GM12801 (cell line): ENCODE data around the gene LRP1B.

Experiments used
- TF ChIP-seq, protein P1 (sequence below): IDR thresholded peaks from one replicate; pipeline ENCODE4 v1.5.1; 2011; ENCODE audit warnings: control low read depth; ENCODE audit not compliant: insufficient read length; ENCODE audit errors: extremely low read depth

Gene LRP1B

DNA sequence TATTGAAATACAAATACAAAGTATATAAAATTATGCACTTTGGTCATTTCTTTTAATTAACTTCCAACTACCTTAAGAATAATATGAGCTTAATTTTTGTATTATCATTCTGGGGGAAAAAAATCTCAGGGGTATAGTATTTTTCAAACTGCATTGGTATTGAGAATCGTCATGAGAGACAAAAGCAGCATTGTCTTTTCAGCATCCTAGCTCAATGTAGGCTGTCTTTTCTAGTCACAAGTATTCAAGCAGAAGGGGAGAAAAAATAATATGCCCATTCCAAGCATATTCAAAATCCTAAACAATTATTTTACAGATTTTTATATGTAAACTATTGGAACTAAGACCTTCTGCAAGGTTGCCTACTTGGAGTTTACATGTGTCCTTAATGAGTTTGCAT is 693.3 kb downstream of the LRP1B start:
- TF ChIP-seq, protein P1, sequence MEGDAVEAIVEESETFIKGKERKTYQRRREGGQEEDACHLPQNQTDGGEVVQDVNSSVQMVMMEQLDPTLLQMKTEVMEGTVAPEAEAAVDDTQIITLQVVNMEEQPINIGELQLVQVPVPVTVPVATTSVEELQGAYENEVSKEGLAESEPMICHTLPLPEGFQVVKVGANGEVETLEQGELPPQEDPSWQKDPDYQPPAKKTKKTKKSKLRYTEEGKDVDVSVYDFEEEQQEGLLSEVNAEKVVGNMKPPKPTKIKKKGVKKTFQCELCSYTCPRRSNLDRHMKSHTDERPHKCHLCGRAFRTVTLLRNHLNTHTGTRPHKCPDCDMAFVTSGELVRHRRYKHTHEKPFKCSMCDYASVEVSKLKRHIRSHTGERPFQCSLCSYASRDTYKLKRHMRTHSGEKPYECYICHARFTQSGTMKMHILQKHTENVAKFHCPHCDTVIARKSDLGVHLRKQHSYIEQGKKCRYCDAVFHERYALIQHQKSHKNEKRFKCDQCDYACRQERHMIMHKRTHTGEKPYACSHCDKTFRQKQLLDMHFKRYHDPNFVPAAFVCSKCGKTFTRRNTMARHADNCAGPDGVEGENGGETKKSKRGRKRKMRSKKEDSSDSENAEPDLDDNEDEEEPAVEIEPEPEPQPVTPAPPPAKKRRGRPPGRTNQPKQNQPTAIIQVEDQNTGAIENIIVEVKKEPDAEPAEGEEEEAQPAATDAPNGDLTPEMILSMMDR = no peak

GRCh38 chr2:141423124-141423523 is 707.7 kb downstream of the LRP1B start:
- TF ChIP-seq, protein P1 = no peak

- TF ChIP-seq, protein P1 = no peak
These were observed 713.5 kb downstream of the LRP1B start for GRCh38 chr2:141417246-141417797.

GRCh38 chr2:141411419-141411818 is 719.4 kb downstream of the LRP1B start:
- TF ChIP-seq, protein P1 = no peak

DNA sequence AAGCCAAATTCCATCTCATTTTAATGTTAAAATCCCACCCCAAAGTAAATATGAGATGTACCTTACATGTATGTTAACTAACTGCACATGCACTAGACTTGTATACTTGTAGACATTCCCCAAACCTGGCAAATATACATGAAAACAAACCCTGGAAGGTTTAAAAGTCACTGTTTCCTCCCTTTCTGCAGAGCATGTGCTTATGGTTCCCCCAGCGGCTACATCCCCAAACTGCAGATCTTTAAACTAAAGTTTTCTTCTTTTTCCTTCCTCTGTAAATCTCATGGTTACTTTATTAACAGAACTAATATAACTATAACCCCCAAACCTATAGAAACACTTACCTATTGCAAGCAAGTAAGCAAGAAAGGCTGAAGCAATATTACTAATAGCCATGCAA is 731.5 kb downstream of the LRP1B start:
- TF ChIP-seq, protein P1 = no peak

DNA sequence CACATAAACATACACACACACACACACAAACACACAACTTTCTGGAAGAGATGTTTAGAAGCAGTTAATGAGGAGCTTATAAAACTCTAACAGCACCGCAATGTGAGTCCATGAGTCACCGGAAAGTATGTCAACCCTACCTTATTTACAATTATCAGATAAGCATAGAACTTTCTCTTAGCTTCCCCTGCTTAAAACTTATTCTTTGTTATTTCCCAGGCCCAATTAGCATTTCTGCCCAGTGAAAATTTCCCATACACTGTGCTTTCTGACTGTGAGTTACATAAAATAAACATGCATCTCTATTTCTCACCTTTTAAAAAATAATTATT is 737.6 kb downstream of the LRP1B start:
- TF ChIP-seq, protein P1 = no peak

GRCh38 chr2:141392517-141393213 is 738.2 kb downstream of the LRP1B start:
- TF ChIP-seq, protein P1 = no peak
